HepG2 (cell line): ENCODE data around the gene SLAMF8. TPM values are rescaled to one million over a fixed set of nuclear protein-coding genes. Genes with fewer than 3 reads are reported as not detected.

Experiments
- ATAC-seq: fragments of 200-7000 bp; cut with Tn5 transposase; 3 replicates; pipeline ENCODE4 v1.9.1; 2020; ENCODE audit warnings: mild to moderate bottlenecking, moderate library complexity
- Bru-seq: library from RNA; stranded (reverse); fragments of 400-500 nt; gene quantifications from one replicate; lab custom pipeline; 2021; lab: Mats Ljungman, UMichigan
- BruChase-seq, 2 experiments: library from RNA; stranded (reverse); fragments of 400-500 nt; gene quantifications; one replicate each; lab custom pipeline; 2021; lab: Mats Ljungman, UMichigan
- BruUV-seq: library from RNA; stranded (reverse); fragments of 400-500 nt; replicated peaks from 2 replicates; lab custom pipeline; 2021; lab: Mats Ljungman, UMichigan
- CTCF ChIA-PET: fragments of 300-600 bp; formaldehyde crosslinking; extraction: SDS; loops from one replicate; lab custom pipeline; 2021; ENCODE audit warnings: low total read pairs, inconsistent platforms, low intra/inter-chr PET ratio; lab: Yijun Ruan, JAX
- POLR2A ChIA-PET: fragments of 350-600 bp; sonication (Branson Sonifier 250); formaldehyde crosslinking; loops from one replicate; lab custom pipeline; 2020; ENCODE audit warnings: antibody characterized with exemption, inconsistent platforms; lab: Yijun Ruan, JAX
- DNase-seq: peaks from one replicate; pipeline ENCODE4 v3.0.0-alpha.2; 2015; ENCODE audit warnings: low spot score
- FAIRE-seq: peaks from 3 replicates; lab custom pipeline; 2011; peaks lifted over from hg19 to GRCh38; lab: Jason Lieb, UNC
- H2AFZ ChIP-seq: one replicate; pipeline ENCODE4 v1.6.1; 2011; ENCODE audit warnings: low read length, inconsistent platforms
- H3K27ac ChIP-seq: fragments of 300-600 bp; 3 replicates; pipeline ENCODE4 v1.8.0; 2011; ENCODE audit warnings: mixed run types, mild to moderate bottlenecking, mixed read lengths, low read length, inconsistent platforms; ENCODE audit not compliant: insufficient read depth; ENCODE audit errors: extremely low read length
- H3K27me3 ChIP-seq, 2 experiments: fragments of 200-600 bp in 1 of 2; 2 replicates in 1 of 2; 3 replicates in 1 of 2; pipeline versions ENCODE4 v1.6.0 to v1.8.0; 2011; ENCODE audit warnings: low read length in 2 of 2, mild to moderate bottlenecking in 2 of 2, moderate library complexity in 2 of 2, inconsistent platforms in 1 of 2; ENCODE audit not compliant: insufficient read depth in 2 of 2, control insufficient read depth in 1 of 2
- H3K36me3 ChIP-seq, 2 experiments: fragments of 200-600 bp in 1 of 2; replicated peaks in 1 of 2; 2 replicates in 1 of 2; 3 replicates in 1 of 2; pipeline versions ENCODE4 v1.5.1 to v1.8.0; 2011; ENCODE audit warnings: low read length in 2 of 2, inconsistent platforms in 1 of 2; ENCODE audit not compliant: insufficient read depth in 2 of 2, control insufficient read depth in 1 of 2
- H3K4me1 ChIP-seq: 2 replicates; pipeline ENCODE4 v1.5.1; 2012; ENCODE audit warnings: low read length, inconsistent platforms; ENCODE audit not compliant: insufficient read depth
- H3K4me2 ChIP-seq: 2 replicates; pipeline ENCODE4 v1.6.0; 2011; ENCODE audit warnings: low read depth, low read length, inconsistent platforms
- H3K4me3 ChIP-seq, 3 experiments: fragments of 200-600 bp in 1 of 3; sonication (generic), shearing (Covaris generic) in 1 of 3; replicated peaks in 1 of 3; 2 replicates each; pipeline ENCODE4 v1.5.1; 2011 to 2016; ENCODE audit warnings: low read length in 3 of 3, inconsistent platforms in 2 of 3, low read depth in 2 of 3, mild to moderate bottlenecking in 2 of 3, control low read depth in 1 of 3, mixed read lengths in 1 of 3; ENCODE audit not compliant: insufficient read depth in 1 of 3
- H3K79me2 ChIP-seq: one replicate; pipeline ENCODE4 v1.6.1; 2011; ENCODE audit warnings: low read length, inconsistent platforms; ENCODE audit not compliant: insufficient read depth
- H3K9ac ChIP-seq: 2 replicates; pipeline ENCODE4 v1.6.0; 2011; ENCODE audit warnings: mild to moderate bottlenecking, low read depth, low read length, inconsistent platforms; ENCODE audit not compliant: insufficient read depth
- H3K9me3 ChIP-seq: 2 replicates; pipeline ENCODE4 v1.5.1; 2012; ENCODE audit warnings: mild to moderate bottlenecking, low read length
- H4K20me1 ChIP-seq: 2 replicates; pipeline ENCODE4 v1.6.0; 2011; ENCODE audit warnings: inconsistent platforms, mild to moderate bottlenecking, low read length, moderate library complexity; ENCODE audit not compliant: insufficient read depth
- NR2C2 ChIP-seq: sonication (generic); formaldehyde crosslinking; IDR thresholded peaks from 2 replicates; pipeline ENCODE4 v1.4.0; 2020; ENCODE audit warnings: missing genetic modification reagents, mild to moderate bottlenecking, moderate library complexity, borderline replicate concordance
- ZBTB42 ChIP-seq: sonication (generic); formaldehyde crosslinking; IDR thresholded peaks from 2 replicates; pipeline ENCODE4 v1.5.0; 2020; ENCODE audit warnings: mild to moderate bottlenecking, missing genetic modification reagents
- ZNF143 ChIP-seq: sonication (generic); formaldehyde crosslinking; IDR thresholded peaks from 2 replicates; pipeline ENCODE4 v1.4.0; 2020; ENCODE audit warnings: missing genetic modification reagents
- ZNF263 ChIP-seq: sonication (generic); formaldehyde crosslinking; IDR thresholded peaks from 2 replicates; pipeline ENCODE4 v1.4.0; 2020; ENCODE audit warnings: missing genetic modification reagents
- ZNF33A ChIP-seq: sonication (generic); formaldehyde crosslinking; IDR thresholded peaks from 2 replicates; pipeline ENCODE4 v1.5.1; 2020; ENCODE audit warnings: missing genetic modification reagents, mild to moderate bottlenecking, moderate library complexity, borderline replicate concordance
- ZNF615 ChIP-seq: sonication (generic); formaldehyde crosslinking; IDR thresholded peaks from 2 replicates; pipeline ENCODE4 v1.5.0; 2020; ENCODE audit warnings: mild to moderate bottlenecking, missing genetic modification reagents, borderline replicate concordance
- WGBS: methylation state at CpG from one replicate; pipeline ENCODE4 v1.1.6; 2017; ENCODE audit warnings: low lambda C conversion rate; 5-methylcytosine and 5-hydroxymethylcytosine counted together
- in situ Hi-C: cut with HindIII; loops from 2 replicates; pipeline ENCODE4 v1.10.0; 2017; ENCODE audit warnings: low pct_unique_long_range_greater_than_20kb; ENCODE audit not compliant: extremely low pct_ligation_motif_present
- intact Hi-C: fragments of 100-400 bp; cut with micrococcal nuclease; formaldehyde crosslinking; loops from one replicate; pipeline ENCODE4 v1.10.0; 2022; ENCODE audit not compliant: unreplicated experiment
- long read RNA-seq, 2 experiments: library from RNA in 1 of 2; library from polyadenylated mRNA in 1 of 2; stranded (forward) in 1 of 2; unstranded in 1 of 2; transcript quantifications; one replicate each; pipeline ENCODE4 v2.0.0, GENCODE V29; 2019 to 2022
- polyA minus RNA-seq, 3 experiments: library from RNA; depleted of rRNA, polyadenylated mRNA; stranded (reverse); fragments of >200 nt; gene quantifications; 2 replicates each; pipeline ENCODE4 v1.2.3, GENCODE V29; 2011; ENCODE audit warnings: low replicate concordance in 1 of 3
- polyA plus RNA-seq, 8 experiments: library from polyadenylated mRNA; depleted of rRNA in 3 of 8; stranded (reverse) in 7 of 8; unstranded in 1 of 8; fragments of >200 nt; fragmentation: Illumina TruSeq in 4 of 8; extraction: Trizol in 4 of 8; gene quantifications; 2 replicates each; pipeline versions ENCODE4 v1.2.1 to v1.2.3, GENCODE V29; 2011 to 2016; ENCODE audit warnings: low read depth in 4 of 8, missing spikeins in 1 of 8, mixed read lengths in 1 of 8; ENCODE audit not compliant: insufficient read depth in 1 of 8
- total RNA-seq, 5 experiments: library from RNA; depleted of rRNA; stranded (reverse); fragments of >200 nt; fragmentation: Illumina TruSeq; extraction: Trizol; gene quantifications; 2 replicates each; pipeline ENCODE4 v1.2.3, GENCODE V29; 2016; ENCODE audit warnings: low read depth in 1 of 5
- TF ChIP-seq, protein P1 (sequence below): fragments of 450-650 bp; IDR thresholded peaks from 2 replicates; pipeline ENCODE4 v1.6.1; 2016
- TF ChIP-seq, protein P2 (sequence below): sonication (generic); formaldehyde crosslinking; IDR thresholded peaks from 2 replicates; pipeline ENCODE4 v1.8.1; 2023; ENCODE audit warnings: mild to moderate bottlenecking, missing genetic modification reagents

SLAMF8 gene
- total RNA-seq (2016; rRNA removed; fragmentation: Illumina TruSeq; extraction: Trizol): not detected in 2 replicates
- not detected in 2 replicates for total RNA-seq (2016; cell fraction: cytosol; rRNA removed; fragmentation: Illumina TruSeq; extraction: Trizol; ENCODE audit: low read depth)
- not detected in 2 replicates for total RNA-seq (2016; cell fraction: insoluble cytoplasmic fraction; rRNA removed; fragmentation: Illumina TruSeq; extraction: Trizol)
- total RNA-seq (2016; cell fraction: membrane; rRNA removed; fragmentation: Illumina TruSeq; extraction: Trizol): not detected in 2 replicates
- total RNA-seq (2016; cell fraction: nucleus; rRNA removed; fragmentation: Illumina TruSeq; extraction: Trizol): not detected in 2 replicates
- polyA plus RNA-seq (2011; rRNA removed): not detected in 2 replicates
- polyA plus RNA-seq (2011; cell fraction: cytosol; rRNA removed): not detected in 2 replicates
- not detected in 2 replicates for polyA plus RNA-seq (2011; cell fraction: nucleus; rRNA removed)
- not detected in 2 replicates for polyA plus RNA-seq (2012)
- polyA plus RNA-seq (2016; cell fraction: cytosol; fragmentation: Illumina TruSeq; extraction: Trizol; ENCODE audit: low read depth): not detected in 2 replicates
- polyA plus RNA-seq (2016; cell fraction: insoluble cytoplasmic fraction; fragmentation: Illumina TruSeq; extraction: Trizol; ENCODE audit: low read depth): not detected in 2 replicates
- not detected in 2 replicates for polyA plus RNA-seq (2016; cell fraction: membrane; fragmentation: Illumina TruSeq; extraction: Trizol; ENCODE audit: low read depth)
- not detected in 2 replicates for polyA plus RNA-seq (2016; cell fraction: nucleus; fragmentation: Illumina TruSeq; extraction: Trizol; ENCODE audit: insufficient read depth, low read depth)
- polyA minus RNA-seq (2011; rRNA and poly(A)+ RNA removed; ENCODE audit: low replicate concordance): not detected in 2 replicates
- polyA minus RNA-seq (2011; cell fraction: cytosol; rRNA and poly(A)+ RNA removed): not detected in 2 replicates
- not detected in 2 replicates for polyA minus RNA-seq (2011; cell fraction: nucleus; rRNA and poly(A)+ RNA removed)
- not detected for Bru-seq, nascent RNA
- not detected for BruChase-seq, experiment 1, labeled RNA remaining after a 6-hour chase
- BruChase-seq, experiment 2, labeled RNA remaining after a 2-hour chase: not detected
- long read RNA-seq, experiment 1: 0 reads
- long read RNA-seq, experiment 2: 0 reads

DNA sequence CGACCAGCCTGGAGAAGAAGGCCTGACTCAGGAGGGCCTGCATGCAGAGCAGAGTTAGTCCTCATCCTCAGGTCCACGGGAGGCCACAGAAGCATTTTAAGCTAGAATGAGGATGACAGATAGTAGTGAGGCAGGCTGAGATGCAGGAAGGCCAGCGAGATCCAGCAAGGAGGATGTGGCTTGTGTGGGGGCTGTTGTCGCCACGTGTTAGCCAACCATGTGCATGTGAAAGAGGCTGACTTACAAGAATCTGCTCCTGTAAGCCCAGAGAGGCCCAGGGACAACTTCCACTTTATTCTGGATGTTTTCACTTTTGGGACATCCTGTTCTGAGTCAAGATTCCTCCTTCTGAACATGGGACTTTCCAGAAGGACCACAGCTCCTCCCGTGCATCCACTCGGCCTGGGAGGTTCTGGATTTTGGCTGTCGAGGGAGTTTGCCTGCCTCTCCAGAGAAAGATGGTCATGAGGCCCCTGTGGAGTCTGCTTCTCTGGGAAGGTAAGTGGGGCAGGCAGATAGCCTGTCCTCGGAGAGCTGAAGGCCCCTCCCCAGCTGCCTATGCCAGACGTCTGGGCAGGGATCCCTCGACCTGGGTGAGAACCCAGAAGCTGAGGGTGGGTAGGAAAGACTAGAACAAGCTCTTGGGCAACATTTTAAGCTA, at the start of gene SLAMF8:
TSS of gene SLAMF8 (plus strand) at position 433 of the 661 bp plus-strand sequence. CDS start at position 459, 26 bp downstream.
- H3K27ac ChIP-seq: no peak within 1 kb of the TSS
- H3K4me2 ChIP-seq: no peak within 1 kb of the TSS
- no peaks in the 10 kb centered on the region for H3K79me2 ChIP-seq
- no peak for DNase-seq
- WGBS: 13% methylated on average over 11 of the region's 11 CpGs
- no peaks in the 10 kb centered on the region for H4K20me1 ChIP-seq
- intact Hi-C loops: no loop called here
- H3K9ac ChIP-seq: no peak within 1 kb of the TSS
- no peak for FAIRE-seq
- H3K4me1 ChIP-seq: peaks cover 12% of the 10 kb centered on the region
- no peaks in the 10 kb centered on the region for H3K9me3 ChIP-seq
- ChIA-PET POLR2A (no interaction called here), CTCF (no interaction called here)
- no peaks in the 10 kb centered on the region for H3K36me3 ChIP-seq
- BruUV-seq: no TSS peak
- ATAC-seq: no peak
- H2AFZ ChIP-seq: no peak within 1 kb of the TSS
- peaks cover 3 to 12% of the 10 kb centered on the region in 2 experiments; a peak in 4 of 5 replicates for H3K27me3 ChIP-seq
- TF ChIP-seq ZNF263 (CRISPR knock-in tag) (no peak), ZBTB42 (no peak), ZNF33A (CRISPR knock-in tag) (no peak), NR2C2 (CRISPR knock-in tag) (no peak), ZNF615 (no peak), ZNF143 (no peak)
- TF ChIP-seq, protein P1, sequence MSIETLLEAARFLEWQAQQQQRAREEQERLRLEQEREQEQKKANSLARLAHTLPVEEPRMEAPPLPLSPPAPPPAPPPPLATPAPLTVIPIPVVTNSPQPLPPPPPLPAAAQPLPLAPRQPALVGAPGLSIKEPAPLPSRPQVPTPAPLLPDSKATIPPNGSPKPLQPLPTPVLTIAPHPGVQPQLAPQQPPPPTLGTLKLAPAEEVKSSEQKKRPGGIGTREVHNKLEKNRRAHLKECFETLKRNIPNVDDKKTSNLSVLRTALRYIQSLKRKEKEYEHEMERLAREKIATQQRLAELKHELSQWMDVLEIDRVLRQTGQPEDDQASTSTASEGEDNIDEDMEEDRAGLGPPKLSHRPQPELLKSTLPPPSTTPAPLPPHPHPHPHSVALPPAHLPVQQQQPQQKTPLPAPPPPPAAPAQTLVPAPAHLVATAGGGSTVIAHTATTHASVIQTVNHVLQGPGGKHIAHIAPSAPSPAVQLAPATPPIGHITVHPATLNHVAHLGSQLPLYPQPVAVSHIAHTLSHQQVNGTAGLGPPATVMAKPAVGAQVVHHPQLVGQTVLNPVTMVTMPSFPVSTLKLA: peak; percentile 66
- TF ChIP-seq, protein P2, sequence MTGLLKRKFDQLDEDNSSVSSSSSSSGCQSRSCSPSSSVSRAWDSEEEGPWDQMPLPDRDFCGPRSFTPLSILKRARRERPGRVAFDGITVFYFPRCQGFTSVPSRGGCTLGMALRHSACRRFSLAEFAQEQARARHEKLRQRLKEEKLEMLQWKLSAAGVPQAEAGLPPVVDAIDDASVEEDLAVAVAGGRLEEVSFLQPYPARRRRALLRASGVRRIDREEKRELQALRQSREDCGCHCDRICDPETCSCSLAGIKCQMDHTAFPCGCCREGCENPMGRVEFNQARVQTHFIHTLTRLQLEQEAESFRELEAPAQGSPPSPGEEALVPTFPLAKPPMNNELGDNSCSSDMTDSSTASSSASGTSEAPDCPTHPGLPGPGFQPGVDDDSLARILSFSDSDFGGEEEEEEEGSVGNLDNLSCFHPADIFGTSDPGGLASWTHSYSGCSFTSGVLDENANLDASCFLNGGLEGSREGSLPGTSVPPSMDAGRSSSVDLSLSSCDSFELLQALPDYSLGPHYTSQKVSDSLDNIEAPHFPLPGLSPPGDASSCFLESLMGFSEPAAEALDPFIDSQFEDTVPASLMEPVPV (CRISPR knock-in tag): no peak
- no peak within 1 kb of the TSS for H3K4me3 ChIP-seq
- in situ Hi-C loops: no loop called here
